ENCODE results near the gene SNX6.

DNA sequence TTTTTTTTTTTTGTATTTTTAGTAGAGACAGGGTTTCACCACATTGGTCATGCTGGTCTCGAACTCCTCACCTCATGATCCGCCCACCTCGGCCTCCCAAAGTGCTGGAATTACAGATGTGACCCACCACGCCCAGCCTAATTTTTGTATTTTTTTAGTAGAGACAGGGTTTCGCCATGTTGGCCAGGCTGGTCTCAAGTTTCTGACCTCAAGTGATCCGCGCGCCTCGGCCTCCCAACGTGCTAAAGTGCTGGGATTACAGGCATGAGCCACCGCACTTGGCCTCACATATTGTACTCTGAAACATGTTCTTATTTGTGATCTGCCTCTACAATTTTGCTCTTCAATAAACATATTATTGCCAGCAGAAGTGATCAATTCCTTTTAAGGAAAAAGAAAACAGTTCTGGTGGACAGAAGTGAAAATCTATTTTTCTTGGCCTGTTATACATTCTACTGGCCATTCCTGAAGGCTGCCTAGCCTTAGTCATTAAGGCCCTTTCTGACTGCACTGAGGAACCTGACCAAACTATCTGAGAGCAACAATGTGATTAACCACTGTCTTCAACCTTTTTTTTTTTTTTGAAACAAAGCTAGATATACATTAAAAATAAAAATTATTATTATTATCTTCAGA lies 36.1 kb downstream of the SNX6 start:
- no peak for TF ChIP-seq GATA2 (IDR thresholded peaks at IDR 0.05; ENCODE audit: low read depth, low read length)
- TF ChIP-seq GATA3 (IDR thresholded peaks at IDR 0.05; ENCODE audit: low read depth, low read length) = no peak

Data from SH-SY5Y (cell line).